GM12878 (cell line): Measurements from ENCODE around the gene RNF11. TPM values are rescaled to one million over a fixed set of nuclear protein-coding genes. Genes with fewer than 3 reads are reported as not detected.

Experiments used
- ATAC-seq: fragments of 200-7000 bp; cut with Tn5 transposase; 3 replicates; pipeline ENCODE4 v1.9.1; 2020; ENCODE audit warnings: mild to moderate bottlenecking, moderate library complexity
- BruUV-seq: library from RNA; stranded (reverse); fragments of 400-500 nt; replicated peaks from 2 replicates; lab custom pipeline; 2021; lab: Mats Ljungman, UMichigan
- CTCF ChIA-PET: fragments of 300-600 bp; sonication (Branson Sonifier 250); formaldehyde crosslinking; extraction: SDS; loops from one replicate; lab custom pipeline; 2021; ENCODE audit warnings: inconsistent platforms; lab: Yijun Ruan, JAX
- POLR2A ChIA-PET: fragments of 350-600 bp; formaldehyde crosslinking; extraction: SDS; loops from one replicate; lab custom pipeline; 2021; ENCODE audit warnings: inconsistent platforms; lab: Charles Lee
- RAD21 ChIA-PET: fragments of 300-600 bp; sonication (Branson Sonifier 250); formaldehyde crosslinking; loops from one replicate; lab custom pipeline; 2023; ENCODE audit warnings: antibody characterized with exemption; ENCODE audit not compliant: unreplicated experiment; lab: Charles Lee
- SMC1A ChIA-PET: fragments of 300-600 bp; sonication (Branson Sonifier 250); formaldehyde crosslinking; loops from one replicate; lab custom pipeline; 2023; ENCODE audit not compliant: unreplicated experiment, uncharacterized antibody; lab: Charles Lee
- DNase-seq: peaks from one replicate; pipeline ENCODE4 v3.0.0-alpha.2; 2011; ENCODE audit warnings: low read depth, low spot score
- FAIRE-seq: peaks from 3 replicates; lab custom pipeline; 2011; peaks lifted over from hg19 to GRCh38; lab: Jason Lieb, UNC
- H2AFZ ChIP-seq: 2 replicates; pipeline ENCODE4 v1.6.0; 2011; ENCODE audit warnings: low read depth, low read length, control low read depth; ENCODE audit not compliant: control insufficient read depth
- H3K27ac ChIP-seq: 2 replicates; pipeline ENCODE4 v1.5.1; 2011; ENCODE audit warnings: control low read depth; ENCODE audit not compliant: control insufficient read depth, insufficient read depth
- H3K27me3 ChIP-seq, 2 experiments: replicated peaks in 1 of 2; 2 replicates each; pipeline versions ENCODE4 v1.6.0 to v1.6.1; 2011; ENCODE audit warnings: low read length in 1 of 2; ENCODE audit not compliant: control insufficient read depth in 2 of 2, insufficient read depth in 2 of 2
- H3K36me3 ChIP-seq, 2 experiments: 2 replicates each; pipeline ENCODE4 v1.5.1; 2011; ENCODE audit warnings: low read length in 1 of 2; ENCODE audit not compliant: control insufficient read depth in 2 of 2, insufficient read depth in 2 of 2
- H3K4me1 ChIP-seq: 2 replicates; pipeline ENCODE4 v1.6.1; 2011; ENCODE audit warnings: mild to moderate bottlenecking, low read length, moderate library complexity, mixed read lengths; ENCODE audit not compliant: control insufficient read depth, insufficient read depth
- H3K4me2 ChIP-seq: 2 replicates; pipeline ENCODE4 v1.6.0; 2011; ENCODE audit warnings: control low read depth; ENCODE audit not compliant: control insufficient read depth, insufficient read depth
- H3K4me3 ChIP-seq: fragments of 200-600 bp; sonication (generic); 2 replicates; pipeline ENCODE4 v1.5.1; 2016
- H3K79me2 ChIP-seq: 2 replicates; pipeline ENCODE4 v1.6.0; 2011; ENCODE audit warnings: low read length; ENCODE audit not compliant: control insufficient read depth, insufficient read depth
- H3K9ac ChIP-seq: 2 replicates; pipeline ENCODE4 v1.8.0; 2011; ENCODE audit warnings: low read length, control low read depth, mixed read lengths; ENCODE audit not compliant: control insufficient read depth, insufficient read depth
- H3K9me3 ChIP-seq: replicated peaks from 3 replicates; pipeline ENCODE4 v1.5.1; 2011; ENCODE audit warnings: mild to moderate bottlenecking, low read length; ENCODE audit not compliant: control insufficient read depth, insufficient read depth
- H4K20me1 ChIP-seq: 2 replicates; pipeline ENCODE4 v1.6.0; 2011; ENCODE audit not compliant: control insufficient read depth, insufficient read depth
- ASH2L ChIP-seq: fragments of 300-600, 200-600 bp; sonication (generic); IDR thresholded peaks from 2 replicates; pipeline ENCODE4 v1.6.1; 2017; ENCODE audit warnings: low read depth, mild to moderate bottlenecking, borderline replicate concordance
- CEBPB ChIP-seq, 2 experiments: fragments of 150-350 bp in 1 of 2; IDR thresholded peaks; 2 replicates each; pipeline ENCODE4 v1.6.1; 2012 to 2014; ENCODE audit warnings: low read depth in 2 of 2, low read length in 2 of 2, borderline replicate concordance in 1 of 2, inconsistent platforms in 1 of 2
- IRF5 ChIP-seq: fragments of 450-650 bp; IDR thresholded peaks from 2 replicates; pipeline ENCODE4 v1.6.1; 2017; ENCODE audit warnings: borderline replicate concordance
- NFIC ChIP-seq: IDR thresholded peaks from 2 replicates; pipeline ENCODE4 v1.6.1; 2012; ENCODE audit warnings: low read depth, mild to moderate bottlenecking, inconsistent platforms, low read length, moderate library complexity
- NKRF ChIP-seq: fragments of 450-650 bp; conservative IDR thresholded peaks from 2 replicates; pipeline ENCODE4 v1.6.1; 2017; ENCODE audit warnings: mild to moderate bottlenecking, moderate library complexity
- NR2C2 ChIP-seq: IDR thresholded peaks from 2 replicates; pipeline ENCODE4 v1.6.1; 2011; ENCODE audit warnings: borderline replicate concordance, low read depth; ENCODE audit not compliant: control insufficient read depth, insufficient read length
- PAX5 ChIP-seq: IDR thresholded peaks from 2 replicates; pipeline ENCODE4 v1.6.1; 2011; ENCODE audit warnings: low read depth, low read length, borderline replicate concordance
- PRDM15 ChIP-seq: fragments of 450-650 bp; formaldehyde crosslinking; IDR thresholded peaks from 2 replicates; pipeline ENCODE4 v1.4.0; 2020; ENCODE audit warnings: mild to moderate bottlenecking, moderate library complexity
- SIX5 ChIP-seq: IDR thresholded peaks from 2 replicates; pipeline ENCODE4 v1.6.1; 2011; ENCODE audit warnings: mild to moderate bottlenecking, low read depth, low read length, moderate library complexity; ENCODE audit not compliant: severe bottlenecking
- USF2 ChIP-seq: IDR thresholded peaks from 2 replicates; pipeline ENCODE4 v1.6.1; 2011; ENCODE audit warnings: low read depth, low read length, improper control_type of control experiment, borderline replicate concordance
- WGBS: methylation state at CpG from one replicate; pipeline ENCODE4 v1.1.6; 2016; ENCODE audit warnings: low lambda C conversion rate; ENCODE audit not compliant: insufficient replicate concordance, insufficient coverage; ENCODE audit errors: missing lambda C conversion rate; 5-methylcytosine and 5-hydroxymethylcytosine counted together
- in situ Hi-C: fragments of 300-500 bp; cut with MboI; formaldehyde crosslinking; loops from 9 replicates; pipeline ENCODE4 v1.14.3; 2018; ENCODE audit warnings: mixed read lengths
- intact Hi-C: fragments of 100-400 bp; cut with micrococcal nuclease; formaldehyde crosslinking; loops from one replicate; pipeline ENCODE4 v1.14.2; 2022; ENCODE audit not compliant: unreplicated experiment
- polyA plus RNA-seq, 11 experiments: library from polyadenylated mRNA; depleted of rRNA in 4 of 11; unstranded in 6 of 11; stranded (reverse) in 5 of 11; fragments of >200 nt; fragmentation: Nextera tagmentation in 4 of 11; fragmentation: Illumina TruSeq in 1 of 11; extraction: Ambion mirVana in 4 of 11; extraction: Trizol in 1 of 11; gene quantifications; 1 replicate in 1 of 11; 2 replicates in 10 of 11; pipeline versions ENCODE4 v1.2.1 to v1.2.3, GENCODE V29; 2011 to 2016; ENCODE audit warnings: inconsistent platforms in 2 of 11, missing spikeins in 2 of 11, low read depth in 1 of 11
- total RNA-seq, 4 experiments: library from RNA; depleted of rRNA in 3 of 4; stranded (reverse); fragments of >200 nt in 3 of 4; fragmentation: Illumina TruSeq in 1 of 4; extraction: Trizol in 1 of 4; gene quantifications; 2 replicates each; pipeline versions ENCODE4 v1.2.1 to v1.2.3, GENCODE V29; 2013 to 2021
- TF ChIP-seq, protein P1 (sequence below): IDR thresholded peaks from 2 replicates; pipeline ENCODE4 v1.6.1; 2012; ENCODE audit warnings: mild to moderate bottlenecking, low read depth, low read length

Gene RNF11
- total and polyA plus RNA-seq, 10 of the 15 experiments (the other 5 are each of a cell fraction or from before 2014, with no cell fraction given): 9.5 to 43.6 (median 32.3) TPM

GRCh38 chr1:51266181-51266580 lies 30.1 kb downstream of the RNF11 start:
- Histone ChIP-seq H2AFZ (no peak overlapping the region), H3K9ac (no peak overlapping the region), H3K36me3 (peaks cover 0 to 2% of the 10 kb centered on the region in 2 experiments; a peak in 1 of 4 replicates), H3K27ac (no peak overlapping the region), H3K4me2 (no peak overlapping the region), H3K4me1 (peaks cover 17% of the 10 kb centered on the region), H3K79me2 (peaks cover 27% of the 10 kb centered on the region), H4K20me1 (no peaks in the 10 kb centered on the region), H3K9me3 (no peaks in the 10 kb centered on the region), H3K4me3 (no peak overlapping the region), H3K27me3 (no peaks in the 10 kb centered on the region)
- in situ Hi-C loops (no loop called here), intact Hi-C loops (no loop called here)
- ChIA-PET RAD21 (interaction anchor here (0.6 to 1.7 kb wide), 2 partner anchors 31 to 461 kb away, joined by 3 to 13 read pairs; partner anchors contain the start of gene RNF11), SMC1A (interaction anchor here (1.7 to 2.1 kb wide), 3 partner anchors 17 to 39 kb away, joined by 3 to 8 read pairs (median 3); no protein-coding TSS in a partner anchor), CTCF (interaction anchor here (2.2 kb wide), 1 partner anchor 75 kb away, joined by 7 read pairs; no protein-coding TSS in a partner anchor), POLR2A (interaction anchor here (0.6 kb wide), 1 partner anchor 179 kb away, joined by 6 read pairs; no protein-coding TSS in a partner anchor)
- no peak for DNase-seq
- 100% methylated on average over 2 of the region's 2 CpGs for WGBS
- no peak for ATAC-seq
- no TSS peak for BruUV-seq
- FAIRE-seq: no peak
- TF ChIP-seq PAX5: no peak
- TF ChIP-seq NKRF: no peak
- no peak for TF ChIP-seq SIX5
- no peak for TF ChIP-seq IRF5
- no peak for TF ChIP-seq NR2C2
- TF ChIP-seq ASH2L: no peak
- no peak for TF ChIP-seq PRDM15 (CRISPR knock-in tag)
- TF ChIP-seq USF2: no peak
- TF ChIP-seq, protein P1, sequence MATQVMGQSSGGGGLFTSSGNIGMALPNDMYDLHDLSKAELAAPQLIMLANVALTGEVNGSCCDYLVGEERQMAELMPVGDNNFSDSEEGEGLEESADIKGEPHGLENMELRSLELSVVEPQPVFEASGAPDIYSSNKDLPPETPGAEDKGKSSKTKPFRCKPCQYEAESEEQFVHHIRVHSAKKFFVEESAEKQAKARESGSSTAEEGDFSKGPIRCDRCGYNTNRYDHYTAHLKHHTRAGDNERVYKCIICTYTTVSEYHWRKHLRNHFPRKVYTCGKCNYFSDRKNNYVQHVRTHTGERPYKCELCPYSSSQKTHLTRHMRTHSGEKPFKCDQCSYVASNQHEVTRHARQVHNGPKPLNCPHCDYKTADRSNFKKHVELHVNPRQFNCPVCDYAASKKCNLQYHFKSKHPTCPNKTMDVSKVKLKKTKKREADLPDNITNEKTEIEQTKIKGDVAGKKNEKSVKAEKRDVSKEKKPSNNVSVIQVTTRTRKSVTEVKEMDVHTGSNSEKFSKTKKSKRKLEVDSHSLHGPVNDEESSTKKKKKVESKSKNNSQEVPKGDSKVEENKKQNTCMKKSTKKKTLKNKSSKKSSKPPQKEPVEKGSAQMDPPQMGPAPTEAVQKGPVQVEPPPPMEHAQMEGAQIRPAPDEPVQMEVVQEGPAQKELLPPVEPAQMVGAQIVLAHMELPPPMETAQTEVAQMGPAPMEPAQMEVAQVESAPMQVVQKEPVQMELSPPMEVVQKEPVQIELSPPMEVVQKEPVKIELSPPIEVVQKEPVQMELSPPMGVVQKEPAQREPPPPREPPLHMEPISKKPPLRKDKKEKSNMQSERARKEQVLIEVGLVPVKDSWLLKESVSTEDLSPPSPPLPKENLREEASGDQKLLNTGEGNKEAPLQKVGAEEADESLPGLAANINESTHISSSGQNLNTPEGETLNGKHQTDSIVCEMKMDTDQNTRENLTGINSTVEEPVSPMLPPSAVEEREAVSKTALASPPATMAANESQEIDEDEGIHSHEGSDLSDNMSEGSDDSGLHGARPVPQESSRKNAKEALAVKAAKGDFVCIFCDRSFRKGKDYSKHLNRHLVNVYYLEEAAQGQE: no peak
- TF ChIP-seq NFIC: no peak
- no peak for TF ChIP-seq CEBPB (IDR thresholded peaks at IDR 0.05; ENCODE audit: borderline replicate concordance in 1 of 2, low read depth in 2 of 2, low read length in 2 of 2)
